Stimulated activated CD4-positive, alpha-beta T cell treated with anti-CD3 and anti-CD28 coated beads, Interleukin-1b, Interleukin-23, amount 100 ng/mL, for 24 hours (primary cell): ENCODE data around the gene SCGN.

Experiments
- DNase-seq, 4 experiments: peaks; one replicate each; pipeline ENCODE4 v3.0.0-alpha.2; 2020; ENCODE audit warnings: low read depth in 4 of 4, low spot score in 1 of 4

Gene SCGN

DNA sequence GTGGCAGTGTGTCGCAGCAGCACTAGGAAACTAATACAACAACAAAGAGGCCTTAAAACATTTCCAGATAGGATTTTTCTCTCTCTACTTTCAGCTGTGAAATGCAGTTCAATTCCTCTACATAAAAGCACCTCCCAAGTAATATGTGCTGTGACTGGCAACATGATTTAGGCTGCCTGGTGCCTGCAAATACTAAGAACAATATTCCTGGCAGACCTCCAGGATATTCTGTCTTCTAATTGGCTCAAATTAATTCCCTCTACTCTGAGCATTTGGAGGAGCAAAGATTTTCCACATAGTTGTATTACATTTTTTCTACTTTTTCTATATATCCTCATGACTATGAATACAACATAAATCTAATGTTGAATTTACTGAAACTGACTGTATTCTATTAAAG lies 33.2 kb downstream of the SCGN start:
- no peak for DNase-seq

GRCh38 chr6:25685896-25686295 lies 33.9 kb downstream of the SCGN start:
- DNase-seq = no peak

DNA sequence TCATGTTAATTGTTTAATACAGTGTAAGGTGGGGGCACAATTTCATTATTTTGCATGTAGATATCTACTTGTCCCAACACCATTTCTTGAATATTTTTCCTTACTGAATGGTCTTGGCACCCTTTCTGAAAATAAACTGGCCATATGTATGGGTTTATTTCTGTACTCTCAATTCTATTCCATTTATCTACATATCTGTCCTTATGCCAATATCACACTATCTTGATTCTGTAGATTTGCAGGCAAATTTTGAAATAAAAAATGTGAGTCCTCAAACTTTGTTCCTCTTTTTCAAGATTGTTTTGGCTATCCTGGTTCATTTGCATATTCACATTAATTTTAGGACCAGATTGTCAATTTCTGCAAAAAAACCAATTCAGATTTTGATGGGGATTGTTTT lies 34.8 kb downstream of the SCGN start:
- DNase-seq = no peak

GRCh38 chr6:25689966-25690365 lies 38.0 kb downstream of the SCGN start:
- DNase-seq = no peak

DNA sequence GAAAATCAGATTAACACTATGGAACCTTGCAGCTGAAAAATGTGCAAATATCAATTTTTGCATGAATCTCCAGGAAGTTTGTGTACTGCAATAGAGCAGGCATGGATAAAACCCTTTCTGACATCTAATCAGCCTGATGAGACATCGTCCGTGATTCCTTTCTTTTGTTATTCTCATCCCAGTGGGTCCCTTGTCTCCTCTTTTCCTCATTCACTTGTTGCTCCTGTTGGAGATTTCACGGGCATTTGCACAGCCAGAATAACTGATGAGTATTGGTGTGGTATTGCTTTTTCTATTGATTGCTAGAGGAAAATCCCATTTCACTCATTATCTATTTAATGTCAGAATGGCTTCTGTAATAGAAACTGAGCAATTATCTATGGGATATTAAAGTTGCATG lies 39.9 kb downstream of the SCGN start:
- no peak for DNase-seq

DNA sequence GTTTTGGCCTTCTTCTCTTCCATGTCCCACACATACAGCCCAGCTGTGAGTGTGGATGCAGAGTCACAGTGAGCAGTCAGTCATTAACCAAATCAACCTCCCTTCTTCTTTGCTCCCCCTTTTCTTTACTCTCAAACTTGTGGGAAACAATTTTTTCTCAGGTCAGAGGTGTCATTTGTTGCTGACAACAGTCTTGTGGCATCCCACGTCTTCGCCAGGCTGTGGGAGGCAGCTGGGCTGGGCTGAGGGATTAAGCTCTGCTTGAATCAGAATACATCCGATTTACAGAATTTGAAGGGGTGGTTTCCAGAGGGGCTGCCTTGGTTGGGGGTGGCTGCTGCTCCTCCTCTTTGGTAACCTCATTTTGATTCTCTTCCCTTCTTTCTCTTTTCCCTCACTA lies 40.5 kb downstream of the SCGN start:
- DNase-seq = no peak

- no peak for DNase-seq
Measured at GRCh38 chr6:25694366-25694765, 42.4 kb downstream of the SCGN start.

DNA sequence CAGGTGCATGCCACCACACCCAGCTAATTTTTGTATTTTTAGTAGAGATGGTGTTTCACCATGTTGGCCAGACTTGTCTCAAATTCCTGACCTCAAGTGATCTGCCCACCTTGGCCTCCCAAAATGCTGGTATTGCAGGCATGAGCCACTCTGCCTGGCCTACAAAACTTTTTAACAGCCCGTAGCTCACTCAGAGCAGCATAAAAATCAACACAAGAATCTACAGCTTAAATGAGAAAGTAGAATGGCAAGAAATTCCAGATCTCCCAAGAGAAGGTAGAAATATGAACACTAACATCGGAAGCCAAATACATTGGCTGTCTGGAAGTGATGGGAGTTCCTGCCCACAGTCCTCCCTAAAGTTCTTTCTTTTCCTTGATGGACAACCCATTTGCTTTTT lies 43.7 kb downstream of the SCGN start:
- no peak for DNase-seq

GRCh38 chr6:25697537-25698340 lies 45.7 kb downstream of the SCGN start:
- no peak for DNase-seq

DNA sequence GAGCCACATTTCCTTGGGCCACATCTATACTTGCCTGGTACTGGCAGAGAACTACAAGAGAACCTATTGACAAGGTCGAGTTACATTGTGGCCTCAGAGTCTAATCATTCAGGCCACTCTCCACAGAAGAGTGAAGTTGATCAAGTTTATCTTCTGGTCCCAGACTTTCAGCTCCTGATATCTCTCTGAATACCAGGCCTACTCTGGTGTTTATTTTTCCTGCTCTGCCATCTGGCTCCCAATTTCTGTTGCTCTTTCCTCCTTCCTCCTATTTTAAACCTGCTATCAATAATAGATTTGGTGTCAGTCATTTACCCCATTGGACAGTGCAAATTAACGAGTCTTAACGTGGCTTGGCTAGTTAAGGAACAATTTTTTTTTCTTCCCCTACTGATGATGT lies 46.6 kb downstream of the SCGN start:
- no peak for DNase-seq

- no peak for DNase-seq
Measured at GRCh38 chr6:25699649-25700048, 47.6 kb downstream of the SCGN start.

DNA sequence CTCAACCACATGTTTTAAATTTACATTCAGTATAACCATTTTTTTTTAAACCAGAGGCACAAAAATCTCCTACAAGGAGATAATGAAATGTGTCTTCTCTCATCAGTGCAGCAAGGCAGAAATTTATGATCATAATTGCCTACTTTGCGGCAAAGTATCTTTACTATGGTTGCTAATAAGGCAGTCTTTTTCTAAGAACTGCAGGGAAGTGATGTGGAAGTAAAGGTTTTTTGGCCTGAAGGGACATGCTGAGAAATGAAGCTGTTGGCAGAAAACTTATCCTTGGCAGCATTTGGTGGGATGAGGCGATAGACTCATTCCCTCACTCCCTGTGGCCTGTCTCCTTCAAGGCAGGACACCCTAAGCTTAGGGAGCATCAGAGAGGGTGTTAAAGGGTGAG lies 48.7 kb downstream of the SCGN start:
- no peak for DNase-seq

DNA sequence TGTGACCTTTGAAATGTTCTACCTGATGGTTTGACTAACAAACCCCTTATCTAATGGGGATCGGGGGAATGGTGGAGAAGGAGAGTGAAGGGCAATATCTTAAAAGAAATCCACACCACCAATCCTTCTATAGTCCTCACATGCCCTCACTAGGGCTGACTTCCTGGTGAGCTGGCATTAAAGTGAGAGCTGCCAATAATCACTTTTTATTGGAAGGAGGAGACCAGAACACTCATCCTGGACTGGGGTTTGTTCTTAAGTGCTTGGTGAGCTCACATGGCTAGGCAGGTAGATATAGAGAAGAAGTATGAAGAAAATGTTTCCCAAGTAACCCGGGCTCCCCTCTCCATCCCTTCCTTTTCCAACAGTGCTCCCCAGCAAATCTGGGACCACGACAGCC lies 49.8 kb downstream of the SCGN start:
- DNase-seq = no peak

- no peak for DNase-seq
Measured at GRCh38 chr6:25703005-25703404, 51.0 kb downstream of the SCGN start.

DNA sequence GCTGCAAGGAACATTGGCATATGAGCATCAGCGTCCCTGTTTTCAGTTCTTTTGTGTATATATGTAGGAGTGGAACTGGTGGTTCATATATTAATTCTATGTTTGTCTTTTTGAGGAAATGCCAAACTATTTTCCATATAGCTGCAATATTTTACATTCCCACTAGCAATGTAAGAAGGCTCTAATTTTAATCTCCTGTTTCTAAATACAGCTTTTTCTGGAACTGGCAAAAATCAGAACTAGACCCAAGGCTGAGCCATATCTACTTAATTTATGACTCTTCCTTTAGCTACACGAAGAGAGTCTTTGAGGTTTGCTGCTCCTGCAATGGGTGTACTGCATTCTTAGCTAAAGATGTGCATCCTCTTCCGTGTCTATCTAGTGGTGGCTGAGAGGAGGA lies 52.0 kb downstream of the SCGN start:
- DNase-seq = no peak

DNA sequence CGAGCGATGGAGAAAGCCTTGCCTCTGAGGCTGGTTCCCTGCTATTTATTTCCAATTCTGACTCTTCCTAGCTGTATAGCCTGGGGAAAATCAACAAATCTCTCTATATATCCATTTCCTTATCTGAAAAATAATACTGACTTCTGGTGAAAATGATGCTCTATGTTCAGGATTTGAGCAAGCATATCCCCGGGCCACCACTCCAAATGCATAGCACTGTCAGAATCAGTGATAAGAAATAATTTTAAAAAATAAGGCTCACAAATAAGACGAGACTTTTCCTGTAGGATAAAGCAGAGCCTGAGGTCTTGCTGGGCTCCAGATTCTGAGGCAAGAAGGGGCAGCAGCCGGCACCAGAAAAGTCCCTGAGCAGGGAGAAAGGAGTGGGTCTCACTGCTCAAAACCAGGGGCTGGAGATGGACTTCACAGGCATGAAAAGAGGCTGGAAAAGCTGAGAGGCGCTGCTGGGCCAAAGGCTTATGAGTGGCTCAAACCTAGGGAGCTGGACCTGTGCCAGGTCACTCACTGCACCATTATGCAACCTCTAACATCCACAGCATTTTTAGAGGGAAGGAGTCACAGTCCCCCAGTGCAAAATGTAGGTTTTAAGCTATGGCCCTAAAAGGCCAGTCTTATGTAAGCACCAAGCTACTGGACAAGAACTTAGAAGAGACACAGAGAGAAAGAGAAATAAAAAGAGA lies 54.4 kb downstream of the SCGN start:
- no peak for DNase-seq

DNA sequence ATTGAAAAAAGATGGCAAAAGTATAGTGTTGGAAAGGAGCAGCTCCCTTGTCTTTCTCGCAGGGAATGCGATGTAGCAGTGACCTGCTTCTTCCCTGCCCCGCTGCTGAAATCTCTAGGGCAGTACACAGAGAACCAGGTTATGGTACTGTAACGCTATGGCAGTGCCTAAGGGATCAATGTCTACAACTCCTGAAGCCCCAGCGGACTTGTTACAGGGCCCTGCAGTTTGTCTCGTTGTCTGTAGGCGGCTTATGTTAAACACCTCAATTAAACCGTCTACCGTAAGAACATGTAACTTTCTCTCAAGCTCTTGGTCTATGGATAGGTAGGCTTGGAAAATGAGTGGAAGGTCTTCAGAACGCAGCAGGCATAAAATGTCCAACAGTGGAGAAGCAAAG lies 57.7 kb downstream of the SCGN start:
- DNase-seq = no peak

DNA sequence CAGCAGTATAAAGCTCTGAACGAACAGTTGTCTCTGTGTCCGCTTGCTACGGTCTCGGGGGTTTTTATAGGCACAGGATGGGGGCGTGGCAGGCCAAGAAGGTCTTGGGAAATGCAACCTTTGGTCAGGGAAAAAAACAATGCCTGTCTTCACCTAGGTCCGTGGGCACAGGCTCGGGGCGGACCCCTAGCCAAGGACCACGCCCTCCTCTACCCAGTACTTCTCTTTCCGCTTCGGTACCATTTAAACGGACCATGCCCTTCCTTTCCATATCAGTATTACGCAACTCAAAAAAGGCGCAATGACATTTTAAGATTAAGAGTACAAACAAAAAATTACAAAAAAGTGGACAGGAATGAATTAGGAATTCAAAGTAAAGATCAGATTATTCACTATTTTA lies 58.3 kb downstream of the SCGN start:
- no peak for DNase-seq

DNA sequence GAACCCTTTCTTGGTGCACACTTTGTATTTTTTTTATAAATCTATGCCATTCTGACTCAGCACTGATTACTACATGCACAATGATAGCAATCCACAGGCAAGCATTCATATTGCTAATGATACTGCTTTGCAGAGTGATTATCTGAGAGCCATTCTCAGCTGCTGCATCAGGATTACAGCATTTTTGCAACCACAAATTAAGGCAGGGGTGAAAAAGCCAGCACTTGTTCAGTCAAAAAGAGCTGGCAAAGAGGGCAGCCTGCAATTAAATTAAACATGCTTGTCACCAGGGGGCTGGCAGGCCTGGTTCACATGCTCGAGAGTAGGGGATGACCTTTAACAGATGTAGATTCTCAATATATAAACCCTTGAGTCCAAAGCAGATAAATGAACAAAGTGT lies 61.8 kb downstream of the SCGN start:
- no peak for DNase-seq

- DNase-seq = no peak
Measured at GRCh38 chr6:25714765-25715164, 62.8 kb downstream of the SCGN start.

DNA sequence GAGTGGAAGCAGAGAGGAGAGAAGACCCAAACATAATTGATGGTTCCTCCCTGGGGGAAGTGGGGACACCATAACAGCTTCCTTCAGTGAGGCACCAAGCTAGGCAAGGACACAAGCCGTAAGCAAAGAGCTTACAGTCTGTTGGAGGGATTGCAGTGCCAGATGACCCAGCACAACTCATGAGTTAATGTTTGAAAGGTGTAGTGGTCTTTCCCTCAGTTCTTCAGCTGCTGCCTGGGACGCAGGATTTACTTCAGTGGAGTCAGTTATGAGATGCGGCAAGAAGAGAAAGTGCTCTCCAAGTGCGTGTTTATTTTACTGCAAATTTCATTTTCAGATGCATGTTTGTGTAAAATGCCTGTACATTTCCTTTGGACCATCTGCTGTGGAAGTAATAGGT lies 63.8 kb downstream of the SCGN start:
- DNase-seq = no peak

DNA sequence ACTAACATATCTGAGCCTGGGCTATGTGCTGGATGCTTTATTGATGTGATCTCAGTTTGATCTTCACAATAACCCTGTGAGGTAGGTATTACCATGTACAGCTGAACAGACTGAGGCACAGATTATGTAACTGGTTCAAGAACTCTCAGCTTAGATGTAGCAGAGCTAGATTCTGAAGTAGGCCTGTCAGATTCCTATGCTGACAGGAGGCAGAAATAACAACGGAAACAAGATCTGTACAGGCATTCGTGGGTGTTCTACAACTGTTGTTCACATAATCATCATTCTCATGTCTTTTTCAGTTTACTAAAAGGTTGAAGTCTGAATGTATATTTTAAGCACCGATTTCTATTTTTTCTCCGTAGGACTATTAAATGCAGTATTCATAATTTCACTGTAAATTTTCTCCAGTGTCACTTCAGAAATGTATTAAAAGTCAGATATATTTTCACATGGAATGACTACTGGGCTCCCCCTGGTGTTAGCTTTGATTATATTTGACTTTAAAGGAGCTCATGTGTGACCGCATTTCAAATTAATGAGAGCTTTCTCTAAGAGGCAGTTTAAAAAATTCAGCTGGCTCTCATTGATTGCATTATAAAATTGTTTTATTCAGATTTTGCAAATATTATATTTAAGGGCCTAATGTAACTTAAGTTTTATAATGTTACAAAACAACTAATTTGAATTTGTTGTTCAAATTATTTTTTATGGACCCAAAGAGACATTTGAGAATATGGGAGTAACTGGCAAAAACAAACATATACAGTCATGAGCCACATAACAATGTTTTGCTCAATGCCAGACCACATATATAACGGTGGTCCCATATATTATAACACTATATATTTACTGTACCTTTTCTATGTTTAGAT lies 66.1 kb downstream of the SCGN start:
- DNase-seq = no peak
